T-helper 2 cell treated with Interferon-gamma antibody and Interleukin-4, amounts not matched to agents 100 ng/mL and 5 ng/mL, for 36 hours (primary cell): ENCODE measurements around the gene BSG. TPM values are rescaled to one million over a fixed set of nuclear protein-coding genes. Genes with fewer than 3 reads are reported as not detected.

Experiments
- intact Hi-C: fragments of 100-400 bp; cut with micrococcal nuclease; formaldehyde crosslinking; loops from one replicate; pipeline ENCODE4 v1.15.1; 2023
- total RNA-seq: library from RNA; stranded (reverse); gene quantifications from 2 replicates; pipeline ENCODE4 v1.2.3, GENCODE V29; 2022

The BSG gene
- total RNA-seq, 1 donor from 2014 or later = 237 TPM

- intact Hi-C loops = loop anchor here (5.0 kb wide), 1 partner anchor 147 kb away; no protein-coding TSS in a partner anchor
Measured at GRCh38 chr19:585146-585545, 12.8 kb downstream of the BSG start.

DNA sequence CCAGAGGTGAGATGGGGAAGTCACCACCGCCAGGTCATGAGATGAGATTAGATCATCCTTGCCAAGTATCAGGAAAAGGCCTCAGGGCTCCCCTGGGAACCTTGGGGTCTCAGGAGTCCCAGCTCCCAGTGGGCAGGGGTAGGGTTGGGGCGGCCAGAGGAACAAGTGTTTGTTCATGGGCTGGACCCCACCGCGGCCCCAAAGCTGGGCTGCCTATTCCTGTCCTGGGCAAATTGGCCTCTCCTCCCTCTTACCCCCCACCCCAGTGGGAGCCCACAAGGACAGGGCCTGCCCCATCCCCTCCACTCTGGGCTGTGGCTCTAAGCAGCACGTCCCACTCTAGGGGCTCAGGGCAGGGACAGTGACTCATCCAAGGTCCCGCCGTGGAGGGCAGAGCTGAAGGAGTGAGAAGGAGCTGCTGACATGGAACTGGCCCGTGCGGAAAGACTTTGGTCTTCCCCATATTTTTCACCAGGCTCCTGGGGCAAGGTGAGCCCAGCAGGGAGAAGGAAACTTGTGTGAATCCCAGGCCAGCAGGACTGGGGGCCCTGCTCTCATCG, 13.2 kb downstream of the BSG start:
- intact Hi-C loops = loop anchor here (1.0 to 5.0 kb wide), 2 partner anchors 42 to 147 kb away; no protein-coding TSS in a partner anchor

DNA sequence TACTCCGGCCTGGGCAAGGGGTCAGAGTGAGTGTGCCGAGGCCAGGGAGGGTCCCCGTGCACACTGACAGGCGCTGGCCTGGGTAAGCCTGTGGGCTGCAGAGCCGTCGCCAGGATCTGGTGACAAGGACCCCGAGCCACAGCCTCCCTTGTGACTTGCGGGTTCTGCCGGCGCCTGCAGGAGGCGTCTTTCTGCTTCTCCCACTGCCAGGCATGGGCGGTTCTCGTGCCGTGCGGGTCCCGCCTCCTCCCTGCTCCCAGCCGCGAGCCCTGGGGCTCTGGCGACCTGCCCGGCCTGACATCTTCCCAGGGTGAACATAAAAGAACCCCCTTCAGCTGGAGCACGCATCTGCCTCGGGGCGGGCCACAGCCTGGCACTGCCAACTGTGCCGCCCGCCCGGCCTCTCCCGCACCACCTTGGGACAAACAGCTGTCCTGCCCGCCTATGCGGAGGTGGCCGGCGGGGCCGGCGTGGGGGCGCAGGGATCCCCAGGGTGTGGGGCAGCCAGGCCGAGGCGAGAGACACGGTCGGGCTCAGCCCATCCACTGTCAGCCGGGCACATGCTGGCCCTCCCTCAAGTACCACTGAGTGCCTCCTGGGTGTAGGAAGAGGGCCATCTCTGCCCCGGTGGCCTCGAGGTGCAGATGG, 15.8 kb downstream of the BSG start:
- intact Hi-C loops = loop anchor here (5.0 kb wide), 1 partner anchor 144 kb away; no protein-coding TSS in a partner anchor

DNA sequence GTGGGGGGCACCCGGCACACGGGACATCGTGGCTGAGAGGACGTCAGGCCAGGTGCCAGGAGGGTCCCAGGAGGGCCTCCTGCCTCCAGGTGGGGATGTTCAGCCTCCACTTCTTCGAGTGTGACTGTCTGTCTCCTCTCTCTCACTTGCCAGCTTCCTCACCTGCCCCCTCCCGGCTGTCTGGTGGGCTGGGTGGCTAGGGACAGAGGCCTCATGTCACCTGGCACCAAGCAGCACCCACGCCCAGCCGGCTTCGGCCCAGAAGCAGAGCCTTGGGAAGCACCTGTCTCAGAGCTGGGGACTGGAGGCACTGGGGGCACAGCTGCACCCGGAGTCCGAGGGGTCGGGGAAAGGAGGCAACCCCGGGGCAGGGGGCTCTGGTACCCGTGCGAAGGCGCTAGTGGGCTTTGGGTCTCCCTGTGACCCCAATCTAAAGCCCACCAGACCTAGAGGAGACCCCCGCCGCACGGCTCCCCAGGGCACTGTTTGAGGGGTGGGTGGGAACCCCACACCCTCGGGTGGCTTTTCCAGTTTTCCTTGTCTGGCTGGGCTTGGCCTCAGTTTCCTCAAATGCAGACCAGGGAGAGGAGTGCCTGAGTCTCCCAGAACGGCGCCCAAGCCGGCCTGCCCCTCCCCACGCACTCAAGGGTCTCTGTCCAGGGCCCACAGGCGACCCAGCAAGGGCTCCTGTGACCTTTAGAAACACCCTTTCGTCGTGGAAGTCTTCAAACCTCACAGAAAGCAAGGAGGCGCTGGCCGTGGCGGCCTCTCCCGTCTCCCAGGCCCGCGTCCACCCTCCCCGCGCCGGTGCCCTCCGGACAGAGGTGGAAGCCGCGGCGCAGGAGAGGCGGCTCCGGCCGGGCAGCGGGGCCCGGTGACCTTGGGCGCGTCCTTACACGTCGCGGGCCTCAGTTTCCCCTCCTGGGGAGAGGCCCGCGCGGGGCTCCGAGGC, 16.6 kb downstream of the BSG start:
- intact Hi-C loops = loop anchor here (5.0 kb wide), 1 partner anchor 143 kb away; no protein-coding TSS in a partner anchor

GRCh38 chr19:589693-590395, 17.4 kb downstream of the BSG start, which contains the start of gene HCN2:
Gene HCN2 (plus strand): TSS chr19:589881. CDS start chr19:589946, 65 bp downstream.
- intact Hi-C loops = loop anchor here (5.0 kb wide), 1 partner anchor 142 kb away; no protein-coding TSS in a partner anchor

DNA sequence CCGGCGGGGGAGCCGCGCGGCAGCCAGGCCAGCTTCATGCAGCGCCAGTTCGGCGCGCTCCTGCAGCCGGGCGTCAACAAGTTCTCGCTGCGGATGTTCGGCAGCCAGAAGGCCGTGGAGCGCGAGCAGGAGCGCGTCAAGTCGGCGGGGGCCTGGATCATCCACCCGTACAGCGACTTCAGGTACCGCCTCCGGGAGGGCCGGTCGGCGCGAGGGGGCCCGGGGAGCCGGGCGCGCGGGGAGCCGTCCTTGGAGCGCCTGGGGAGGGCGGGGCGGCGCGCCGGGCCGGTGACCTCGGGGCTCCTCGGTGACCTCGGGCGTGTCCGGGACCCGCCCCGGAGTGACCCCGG, 18.0 kb downstream of the BSG start:
- intact Hi-C loops = no loop called here

DNA sequence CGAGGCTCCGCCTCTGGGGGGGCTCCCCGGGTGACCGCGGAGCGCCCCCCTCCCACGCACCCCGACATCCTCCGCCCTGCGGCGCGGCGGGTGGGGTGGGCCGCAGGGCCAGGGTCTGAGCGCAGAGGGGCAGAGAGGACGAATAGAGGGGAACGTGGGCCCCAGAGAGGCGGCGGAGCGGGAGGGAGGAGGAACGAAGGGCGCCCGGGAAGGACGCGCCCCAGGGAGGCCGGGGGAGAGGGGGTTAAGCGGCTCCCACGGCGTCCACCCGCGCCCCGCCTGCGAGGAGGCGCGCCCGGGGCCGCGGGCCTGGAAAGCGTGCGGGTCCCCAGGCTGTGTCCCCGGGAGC, 18.3 kb downstream of the BSG start:
- intact Hi-C loops = no loop called here

GRCh38 chr19:591099-591958, 18.9 kb downstream of the BSG start:
- intact Hi-C loops = no loop called here

DNA sequence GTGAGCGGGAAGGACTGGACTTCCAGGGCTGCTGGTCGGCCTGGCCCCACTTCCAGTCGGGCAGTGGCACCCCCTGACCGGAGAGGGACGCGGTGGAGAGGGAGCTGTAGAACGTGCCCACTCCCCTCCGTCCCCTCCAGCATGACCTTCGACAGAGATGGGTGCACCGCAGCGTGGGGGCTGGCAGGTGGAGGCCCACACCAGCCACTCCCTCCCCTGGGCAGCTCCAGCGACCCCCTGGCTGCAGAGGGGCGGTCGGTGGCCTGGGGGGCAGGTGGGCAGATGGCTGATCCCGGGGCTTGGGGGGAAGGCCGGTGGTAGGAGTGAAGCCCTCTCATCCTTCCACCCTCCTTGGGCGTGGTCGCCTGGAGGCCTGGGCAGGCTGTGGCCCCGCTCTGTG, 19.7 kb downstream of the BSG start:
- intact Hi-C loops = no loop called here

GRCh38 chr19:593055-593454, 20.7 kb downstream of the BSG start:
- intact Hi-C loops = no loop called here

DNA sequence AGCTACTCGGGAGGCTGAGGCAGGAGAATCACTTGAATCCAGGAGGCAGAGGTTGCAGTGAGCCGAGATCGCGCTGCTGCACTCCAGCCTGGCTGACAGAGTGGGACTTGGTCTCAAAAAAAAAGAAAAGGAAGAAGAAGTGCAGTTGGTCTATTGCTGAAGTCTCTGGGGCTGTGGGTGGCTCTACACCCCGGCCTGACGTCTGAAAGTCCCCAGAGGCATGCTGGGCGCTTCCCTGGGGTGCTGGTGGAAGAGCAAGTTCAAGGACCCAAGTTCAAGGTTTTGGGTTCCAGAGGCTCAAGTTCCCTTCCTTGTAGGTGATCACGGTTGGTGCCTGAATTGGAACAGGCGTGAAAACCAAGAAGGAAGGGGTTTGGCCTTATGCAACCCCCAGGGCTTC, 21.1 kb downstream of the BSG start:
- intact Hi-C loops = no loop called here

DNA sequence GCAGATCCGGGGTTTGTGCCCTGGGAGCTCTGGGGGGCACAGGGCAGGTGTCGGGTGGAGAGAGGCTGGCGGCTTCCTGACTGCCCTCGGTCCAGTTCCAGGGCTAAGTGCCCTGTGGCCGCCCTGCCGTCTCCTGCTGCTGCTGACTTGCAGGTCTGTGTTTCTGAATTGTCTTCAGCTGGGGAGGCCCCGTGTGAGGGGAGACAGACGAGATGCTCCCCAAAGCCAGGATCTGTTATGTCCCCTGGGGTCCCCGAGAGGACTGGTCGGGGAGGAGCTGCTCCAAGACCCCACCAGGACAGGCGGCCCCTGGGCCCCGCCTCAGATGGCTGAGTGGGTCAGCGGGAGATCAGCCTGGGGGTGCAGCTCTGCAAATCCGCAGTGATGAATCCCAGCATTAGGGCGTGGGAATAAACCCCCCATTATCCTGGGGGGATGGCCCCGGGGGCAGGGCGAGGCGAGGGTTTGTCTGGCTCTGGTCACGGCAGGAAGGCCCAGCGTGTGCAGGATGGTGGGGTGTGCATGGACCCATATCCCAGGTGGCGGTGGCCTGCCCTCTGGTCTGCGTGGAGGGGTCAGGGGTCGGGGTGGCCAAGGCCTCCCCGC, 22.0 kb downstream of the BSG start:
- intact Hi-C loops = no loop called here

DNA sequence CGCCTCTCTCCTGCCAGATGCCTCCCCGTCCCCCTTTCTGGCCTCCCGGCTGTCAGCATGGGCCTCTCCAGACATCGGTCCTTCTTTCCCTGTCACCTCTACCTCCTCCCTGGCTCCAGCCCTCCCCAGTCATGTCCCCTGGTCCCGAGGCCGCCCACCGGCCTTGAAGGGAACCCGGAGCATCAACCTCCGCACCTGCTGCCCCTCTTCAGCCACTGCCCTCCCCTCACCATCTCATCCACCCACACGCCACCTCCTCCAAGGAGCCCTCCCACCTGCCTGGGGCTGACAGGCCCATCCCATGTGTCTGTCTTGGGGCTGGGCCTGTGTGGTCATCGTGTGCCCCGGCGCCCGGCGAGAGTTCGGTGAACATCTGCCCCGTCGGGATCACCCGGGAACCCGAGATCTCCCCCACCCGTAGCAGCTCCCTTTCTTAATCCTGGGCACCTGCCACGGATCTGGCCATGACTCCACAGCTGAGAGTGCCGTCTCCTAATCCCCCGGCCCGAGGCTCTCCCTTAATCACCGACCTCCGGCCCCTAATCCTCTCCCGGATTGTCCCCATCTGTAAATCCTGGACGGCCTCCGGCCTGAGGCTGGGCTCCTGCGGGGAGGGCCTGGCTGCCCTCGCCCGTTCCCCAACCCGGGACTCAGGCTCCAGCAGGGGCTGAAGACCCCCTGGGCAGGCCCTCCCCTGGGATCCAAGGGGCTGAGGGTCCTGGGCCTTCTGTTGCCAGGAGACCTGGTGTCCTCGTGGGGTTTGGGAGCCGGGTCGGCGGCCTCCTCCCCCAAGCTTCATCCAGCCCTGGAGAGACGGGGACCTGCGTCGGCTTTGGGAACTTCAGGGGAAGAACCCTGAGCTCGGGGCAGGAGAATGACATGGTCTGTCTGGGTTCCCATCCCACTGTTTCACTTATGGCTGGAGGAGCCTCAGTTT, 23.2 kb downstream of the BSG start:
- intact Hi-C loops = no loop called here

- intact Hi-C loops = no loop called here
Measured at GRCh38 chr19:596263-596655, 23.9 kb downstream of the BSG start.

- intact Hi-C loops = no loop called here
Measured at GRCh38 chr19:597406-598315, 25.3 kb downstream of the BSG start.

- intact Hi-C loops = no loop called here
Measured at GRCh38 chr19:601310-601709, 28.9 kb downstream of the BSG start.

DNA sequence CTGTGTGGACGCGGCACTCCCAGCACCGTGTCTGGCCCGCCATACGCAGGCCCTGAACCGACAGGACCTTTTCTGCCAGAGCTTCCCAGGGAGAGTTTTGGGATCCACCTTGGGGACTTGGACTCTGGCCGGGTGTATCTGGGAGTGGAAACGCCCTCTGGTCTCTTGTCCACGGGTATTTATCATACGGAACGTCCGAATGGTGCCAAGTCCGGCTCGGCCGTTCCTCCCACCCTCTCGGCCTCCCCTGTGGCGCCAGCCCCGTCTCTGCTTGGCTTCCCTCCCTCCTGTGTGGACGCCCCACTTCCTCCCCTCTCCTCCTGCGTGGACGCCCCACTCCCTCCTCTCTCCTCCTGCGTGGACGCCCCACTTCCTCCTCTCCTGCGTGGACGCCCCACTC, 29.4 kb downstream of the BSG start:
- intact Hi-C loops = no loop called here
